Measurements from ENCODE around the gene C11orf58.

The C11orf58 gene

DNA sequence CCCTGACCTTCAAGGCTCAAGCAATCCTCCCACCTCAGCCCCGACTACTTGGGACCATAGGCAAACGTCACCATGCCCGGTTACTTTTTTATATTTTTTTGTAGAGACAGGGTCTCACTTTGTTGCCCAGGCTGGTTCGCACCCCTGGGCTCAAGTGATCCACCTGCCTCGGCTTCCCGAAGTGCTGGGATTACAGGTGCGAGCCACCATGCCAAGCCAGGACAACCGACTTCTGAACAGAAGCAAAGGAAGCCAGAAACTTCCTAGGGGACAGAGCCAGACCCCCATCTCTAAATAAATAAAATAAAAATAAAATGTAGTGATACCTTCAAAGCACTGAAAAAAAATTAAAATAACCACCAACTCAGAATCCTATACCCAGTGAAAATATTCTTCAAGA is 26.4 kb downstream of the C11orf58 start:
- no peak overlapping the region for H3K4me3 ChIP-seq (ENCODE audit: low read depth, low read length)
- DNase-seq (ENCODE audit: low read depth): no peak
- TF ChIP-seq, protein P1, sequence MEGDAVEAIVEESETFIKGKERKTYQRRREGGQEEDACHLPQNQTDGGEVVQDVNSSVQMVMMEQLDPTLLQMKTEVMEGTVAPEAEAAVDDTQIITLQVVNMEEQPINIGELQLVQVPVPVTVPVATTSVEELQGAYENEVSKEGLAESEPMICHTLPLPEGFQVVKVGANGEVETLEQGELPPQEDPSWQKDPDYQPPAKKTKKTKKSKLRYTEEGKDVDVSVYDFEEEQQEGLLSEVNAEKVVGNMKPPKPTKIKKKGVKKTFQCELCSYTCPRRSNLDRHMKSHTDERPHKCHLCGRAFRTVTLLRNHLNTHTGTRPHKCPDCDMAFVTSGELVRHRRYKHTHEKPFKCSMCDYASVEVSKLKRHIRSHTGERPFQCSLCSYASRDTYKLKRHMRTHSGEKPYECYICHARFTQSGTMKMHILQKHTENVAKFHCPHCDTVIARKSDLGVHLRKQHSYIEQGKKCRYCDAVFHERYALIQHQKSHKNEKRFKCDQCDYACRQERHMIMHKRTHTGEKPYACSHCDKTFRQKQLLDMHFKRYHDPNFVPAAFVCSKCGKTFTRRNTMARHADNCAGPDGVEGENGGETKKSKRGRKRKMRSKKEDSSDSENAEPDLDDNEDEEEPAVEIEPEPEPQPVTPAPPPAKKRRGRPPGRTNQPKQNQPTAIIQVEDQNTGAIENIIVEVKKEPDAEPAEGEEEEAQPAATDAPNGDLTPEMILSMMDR (IDR thresholded peaks at IDR 0.05; ENCODE audit: control insufficient read depth, extremely low read depth, insufficient read depth): no peak

DNA sequence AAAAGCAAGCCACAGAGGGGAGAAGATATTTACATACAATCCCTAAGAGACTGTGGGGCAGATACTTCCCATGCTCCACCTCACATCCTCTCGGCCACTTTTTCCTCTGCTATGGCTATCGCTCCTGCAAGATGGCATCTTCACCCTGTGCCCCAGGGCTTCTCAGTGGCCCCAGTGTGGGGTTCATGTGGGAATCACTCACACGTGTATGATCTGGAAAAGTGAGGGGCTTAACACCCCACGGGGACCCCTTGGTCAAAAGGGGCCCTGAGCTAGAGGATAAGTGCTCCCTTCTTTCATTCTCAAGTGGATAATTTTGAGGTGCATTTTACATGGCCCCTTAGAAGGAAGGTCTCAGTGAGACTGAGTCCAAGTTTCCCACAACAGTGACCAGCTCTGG is 28.7 kb downstream of the C11orf58 start:
- no peak for DNase-seq (ENCODE audit: low read depth)
- TF ChIP-seq, protein P1 (IDR thresholded peaks at IDR 0.05; ENCODE audit: control insufficient read depth, extremely low read depth, insufficient read depth): no peak
- H3K4me3 ChIP-seq (ENCODE audit: low read depth, low read length): no peak overlapping the region

DNA sequence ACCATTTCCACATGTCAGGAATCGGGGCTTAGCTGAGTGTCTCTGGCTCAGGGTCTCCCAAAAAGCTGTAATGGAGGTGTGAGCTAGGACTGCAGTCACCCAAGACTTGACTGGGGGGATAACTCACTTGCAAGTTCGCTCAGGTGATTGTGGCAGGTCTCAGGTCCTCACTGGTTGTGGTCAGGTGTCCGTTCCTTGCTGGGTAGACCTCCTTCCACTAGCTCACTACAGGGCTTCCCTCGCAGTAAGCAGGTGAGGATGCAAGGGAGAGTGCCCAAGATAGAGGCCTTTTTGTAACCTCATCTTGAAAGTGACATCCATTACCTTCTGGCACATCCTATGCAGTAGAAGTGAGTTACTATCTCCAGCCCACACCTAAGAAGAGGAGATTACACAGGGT is 29.5 kb downstream of the C11orf58 start:
- DNase-seq (ENCODE audit: low read depth): no peak
- H3K4me3 ChIP-seq (ENCODE audit: low read depth, low read length): no peak overlapping the region
- TF ChIP-seq, protein P1 (IDR thresholded peaks at IDR 0.05; ENCODE audit: control insufficient read depth, extremely low read depth, insufficient read depth): no peak

DNA sequence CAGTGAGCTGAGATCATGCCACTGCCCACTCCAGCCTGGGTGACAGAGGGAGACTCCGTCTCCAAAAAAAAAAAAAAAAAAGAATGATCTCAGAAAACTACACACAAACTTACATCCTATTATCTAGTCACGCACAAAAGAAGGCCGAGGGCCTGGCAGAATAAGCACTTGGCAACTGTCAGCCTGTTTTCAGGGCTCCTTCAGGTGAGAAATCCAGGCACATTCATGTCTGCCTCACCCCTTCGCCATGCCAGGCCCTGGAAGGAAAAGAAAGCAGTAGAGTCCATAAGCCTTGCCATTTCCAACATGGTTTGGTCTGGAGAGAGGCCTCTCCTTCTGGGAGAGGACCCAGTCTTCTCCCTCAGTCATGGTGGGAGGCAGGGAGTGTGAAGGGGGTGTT is 30.9 kb downstream of the C11orf58 start:
- DNase-seq (ENCODE audit: low read depth): no peak
- H3K4me3 ChIP-seq (ENCODE audit: low read depth, low read length): no peak overlapping the region
- TF ChIP-seq, protein P1 (IDR thresholded peaks at IDR 0.05; ENCODE audit: control insufficient read depth, extremely low read depth, insufficient read depth): no peak

DNA sequence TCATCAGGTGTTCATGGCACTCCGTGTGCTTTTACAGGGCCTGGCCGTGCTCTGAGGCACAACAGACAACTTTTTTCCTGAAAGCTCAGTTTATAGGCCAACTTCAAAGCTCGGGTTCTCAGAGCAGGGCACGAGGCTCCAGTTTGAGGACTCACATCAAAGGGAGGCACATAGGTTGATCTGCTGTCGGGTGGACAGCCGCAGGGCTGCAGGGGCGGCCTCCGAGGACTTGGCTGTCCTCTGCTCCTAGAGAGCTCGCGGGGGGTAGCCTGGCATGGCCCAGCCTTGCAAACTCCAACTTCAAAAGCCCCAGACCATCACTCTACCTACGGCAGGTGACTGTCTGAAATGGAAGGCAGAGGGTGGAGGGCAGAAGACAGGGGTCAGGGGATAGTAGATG is 31.6 kb downstream of the C11orf58 start:
- no peak overlapping the region for H3K4me3 ChIP-seq (ENCODE audit: low read depth, low read length)
- TF ChIP-seq, protein P1 (IDR thresholded peaks at IDR 0.05; ENCODE audit: control insufficient read depth, extremely low read depth, insufficient read depth): no peak
- DNase-seq (ENCODE audit: low read depth): no peak

DNA sequence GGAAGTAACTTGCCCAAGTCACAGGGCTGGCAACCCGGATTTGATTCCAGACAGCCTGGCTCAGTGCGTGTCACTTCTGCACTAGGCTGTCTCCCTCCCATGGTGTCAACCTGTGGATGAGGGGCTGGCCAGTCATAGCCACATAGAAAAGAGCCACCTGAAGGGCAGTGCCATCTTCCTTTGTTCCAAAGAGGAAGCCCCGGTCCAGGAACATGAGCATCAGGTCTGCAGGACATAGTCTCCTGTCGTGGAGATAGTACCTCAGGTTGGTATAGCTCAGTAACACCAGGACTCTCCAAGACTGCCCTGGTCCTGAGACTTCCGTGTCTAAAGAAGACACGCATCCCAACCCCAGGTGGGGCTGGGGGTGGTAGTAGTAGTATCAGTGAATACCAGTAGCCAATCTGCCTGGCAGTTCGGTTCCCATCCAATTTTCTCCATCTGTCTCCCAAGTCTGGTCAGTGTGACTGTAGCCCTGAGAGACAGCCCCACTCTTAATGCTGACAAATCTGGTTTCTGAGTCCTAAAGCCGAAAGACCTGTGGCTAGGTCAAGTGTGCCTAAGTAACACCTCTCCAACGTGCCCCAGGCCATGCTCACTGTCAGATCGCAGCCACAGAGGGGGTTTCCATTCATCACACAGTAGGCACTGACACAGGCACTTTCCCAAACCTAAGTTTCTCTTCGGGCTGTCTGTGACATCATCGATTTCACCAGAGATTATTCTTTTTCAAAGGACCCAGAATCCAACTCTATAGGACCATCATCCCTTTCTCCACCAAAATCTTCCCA is 33.1 kb downstream of the C11orf58 start:
- no peak overlapping the region for H3K4me3 ChIP-seq (ENCODE audit: low read depth, low read length)
- no peak for DNase-seq (ENCODE audit: low read depth)
- TF ChIP-seq, protein P1 (IDR thresholded peaks at IDR 0.05; ENCODE audit: control insufficient read depth, extremely low read depth, insufficient read depth): no peak

DNA sequence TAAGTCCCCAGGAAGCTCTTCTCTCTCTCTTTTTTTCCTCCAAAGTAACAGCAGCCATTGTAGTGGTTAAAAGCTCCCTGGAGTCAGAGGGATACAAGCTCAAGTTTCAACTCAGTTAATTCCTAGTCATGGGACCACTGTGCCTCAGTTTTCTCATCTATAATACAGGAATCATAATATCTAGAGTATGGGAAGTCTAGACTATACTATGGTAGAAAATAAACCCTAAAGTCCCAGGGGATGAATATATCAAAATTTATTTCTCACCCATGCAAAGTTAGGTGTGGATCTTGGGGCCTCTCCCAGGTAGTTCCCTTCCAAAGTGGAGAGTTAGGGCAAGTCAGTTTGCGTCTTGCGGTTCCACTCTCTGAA is 33.7 kb downstream of the C11orf58 start:
- TF ChIP-seq, protein P1 (IDR thresholded peaks at IDR 0.05; ENCODE audit: control insufficient read depth, extremely low read depth, insufficient read depth): no peak
- no peak for DNase-seq (ENCODE audit: low read depth)

More for the DNA sequence above, 33.7 kb downstream of the C11orf58 start:
- H3K4me3 ChIP-seq (ENCODE audit: low read depth, low read length): no peak overlapping the region

Data from LNCaP clone FGC (cell line).